ENCODE measurements around the gene LGI4. TPM values are rescaled to one million over a fixed set of nuclear protein-coding genes. Genes with fewer than 3 reads are reported as not detected.
A peak's percentile ranks its signal among the peaks of the same experiment; 100 is the strongest.

Gene LGI4
- 2.0 TPM for polyA plus RNA-seq (2013, experiment 1 of 2)
- polyA plus RNA-seq (2013, experiment 2 of 2) = 1.8 TPM

- no peak within 1 kb of the TSS for H4K8ac ChIP-seq (ENCODE audit: low read depth, low read length)
- peak within 1 kb of the TSS; percentile 6 for H2BK120ac ChIP-seq (ENCODE audit: low read depth, low read length)
- H3K4me2 ChIP-seq (ENCODE audit: insufficient read depth, low read length, poor library complexity, severe bottlenecking) = peak within 1 kb of the TSS; percentile 64
- H2AFZ ChIP-seq (ENCODE audit: low read length) = peak within 1 kb of the TSS; percentile 66
- H2BK15ac ChIP-seq (ENCODE audit: low read length) = peak within 1 kb of the TSS; percentile 98
- DNase-seq (ENCODE audit: low spot score) = no peak
- WGBS, 2 donors (ENCODE audit: extremely low coverage in 2 of 2, insufficient read length in 2 of 2, insufficient replicate concordance in 1 of 2) = no CpG with 5 or more reads among the region's 15 CpGs
- H3K14ac ChIP-seq (ENCODE audit: low read length) = peak within 1 kb of the TSS; percentile 73
- H3K36me3 ChIP-seq (replicated peaks in 1 of 2; ENCODE audit: control insufficient read depth in 2 of 2, insufficient read depth in 2 of 2, low read length in 2 of 2) = no peaks in the 10 kb centered on the region
- no peak within 1 kb of the TSS for H3K4ac ChIP-seq (ENCODE audit: low read length)
- H2AK5ac ChIP-seq (ENCODE audit: low read depth, low read length) = peak within 1 kb of the TSS; percentile 98
- peak within 1 kb of the TSS; percentile 64 for H3K9ac ChIP-seq (ENCODE audit: low read depth, low read length, poor library complexity)
- H2BK5ac ChIP-seq (ENCODE audit: low read length) = no peak within 1 kb of the TSS
- H4K91ac ChIP-seq (ENCODE audit: low read depth, low read length, poor library complexity) = no peak within 1 kb of the TSS
- no peak within 1 kb of the TSS for H3K27ac ChIP-seq (replicated peaks; ENCODE audit: low read length)
- H3K4me3 ChIP-seq (ENCODE audit: low read length in 2 of 2) = no peak within 1 kb of the TSS
- peaks cover 15 to 17% of the 10 kb centered on the region in 2 donors for H3K4me1 ChIP-seq (ENCODE audit: control insufficient read depth in 2 of 2, insufficient read depth in 1 of 2, low read depth in 1 of 2, low read length in 2 of 2)
- peaks cover 0 to 2% of the 10 kb centered on the region in 2 donors for H3K9me3 ChIP-seq (replicated peaks in 1 of 2; ENCODE audit: control insufficient read depth in 2 of 2, insufficient read depth in 1 of 2, low read depth in 1 of 2, low read length in 2 of 2)
- H3K27me3 ChIP-seq (ENCODE audit: control insufficient read depth in 3 of 3, insufficient read depth in 3 of 3, low read depth in 1 of 3, low read length in 3 of 3) = peaks cover 0 to 22% (median 0%) of the 10 kb centered on the region in 3 experiments
- H3K79me1 ChIP-seq (ENCODE audit: low read depth, low read length) = no peaks in the 10 kb centered on the region
- H3K23ac ChIP-seq (ENCODE audit: low read depth, low read length, poor library complexity) = no peak within 1 kb of the TSS
- H3K18ac ChIP-seq (ENCODE audit: low read length) = peak within 1 kb of the TSS; percentile 79
- peak within 1 kb of the TSS; percentile 48 for H2BK12ac ChIP-seq (ENCODE audit: low read length)
Measured at GRCh38 chr19:35134601-35135242, at the start of gene LGI4. Gene LGI4, minus strand, starts transcription at chr19:35135059. Its CDS starts 379 bp downstream, at chr19:35134680.

- DNase-seq (ENCODE audit: low spot score) = no peak
- H3K4me2 ChIP-seq (ENCODE audit: insufficient read depth, low read length, poor library complexity, severe bottlenecking) = no peak overlapping the region
- H2BK15ac ChIP-seq (ENCODE audit: low read length) = no peak overlapping the region
- no peak overlapping the region for H3K9ac ChIP-seq (ENCODE audit: low read depth, low read length, poor library complexity)
- H3K23ac ChIP-seq (ENCODE audit: low read depth, low read length, poor library complexity) = no peak overlapping the region
- H3K14ac ChIP-seq (ENCODE audit: low read length) = no peak overlapping the region
- no peaks in the 10 kb centered on the region for H3K27me3 ChIP-seq (ENCODE audit: control insufficient read depth in 3 of 3, insufficient read depth in 3 of 3, low read depth in 1 of 3, low read length in 3 of 3)
- no CpG with 5 or more reads among the region's 1 CpG for WGBS, 2 donors (ENCODE audit: extremely low coverage in 2 of 2, insufficient read length in 2 of 2, insufficient replicate concordance in 1 of 2)
- H3K9me3 ChIP-seq (replicated peaks in 1 of 2; ENCODE audit: control insufficient read depth in 2 of 2, insufficient read depth in 1 of 2, low read depth in 1 of 2, low read length in 2 of 2) = no peaks in the 10 kb centered on the region
- H3K36me3 ChIP-seq (replicated peaks in 1 of 2; ENCODE audit: control insufficient read depth in 2 of 2, insufficient read depth in 2 of 2, low read length in 2 of 2) = no peaks in the 10 kb centered on the region
- no peak overlapping the region for H4K8ac ChIP-seq (ENCODE audit: low read depth, low read length)
- H3K27ac ChIP-seq (replicated peaks; ENCODE audit: low read length) = no peak overlapping the region
- H2AK5ac ChIP-seq (ENCODE audit: low read depth, low read length) = no peak overlapping the region
- no peaks in the 10 kb centered on the region for H3K79me1 ChIP-seq (ENCODE audit: low read depth, low read length)
- H2AFZ ChIP-seq (ENCODE audit: low read length) = no peak overlapping the region
- H3K4ac ChIP-seq (ENCODE audit: low read length) = no peak overlapping the region
- no peak overlapping the region for H4K91ac ChIP-seq (ENCODE audit: low read depth, low read length, poor library complexity)
- no peak overlapping the region for H2BK120ac ChIP-seq (ENCODE audit: low read depth, low read length)
- no peak overlapping the region for H3K18ac ChIP-seq (ENCODE audit: low read length)
- H2BK12ac ChIP-seq (ENCODE audit: low read length) = no peak overlapping the region
- H3K4me1 ChIP-seq (ENCODE audit: control insufficient read depth in 2 of 2, insufficient read depth in 1 of 2, low read depth in 1 of 2, low read length in 2 of 2) = no peaks in the 10 kb centered on the region
- H3K4me3 ChIP-seq (ENCODE audit: low read length in 2 of 2) = no peak overlapping the region
- H2BK5ac ChIP-seq (ENCODE audit: low read length) = no peak overlapping the region
Measured at GRCh38 chr19:35184267-35184666, 49.4 kb upstream of the LGI4 start.

DNA sequence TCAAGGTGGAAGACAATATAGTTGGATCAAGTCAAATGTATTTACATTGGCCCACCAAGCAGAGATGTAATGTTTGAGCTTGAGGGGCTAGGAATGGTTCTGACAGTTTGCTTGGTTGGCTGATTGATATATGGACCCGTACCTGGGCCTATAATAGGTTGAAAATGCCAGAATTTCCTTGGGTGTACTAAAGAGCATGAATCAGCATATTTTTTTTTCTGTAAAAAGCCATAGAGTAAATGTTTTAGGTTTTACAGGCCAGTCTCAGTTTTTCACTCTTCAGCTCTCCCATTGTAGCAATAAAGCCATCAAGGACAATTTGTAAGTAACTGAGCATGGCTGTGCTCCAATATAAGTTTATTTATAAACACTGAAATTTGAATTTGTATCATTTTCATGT is 46.5 kb upstream of the LGI4 start:
- Histone ChIP-seq H2BK15ac (ENCODE audit: low read length) (no peak overlapping the region), H3K4ac (ENCODE audit: low read length) (no peak overlapping the region), H3K18ac (ENCODE audit: low read length) (no peak overlapping the region), H3K27ac (replicated peaks; ENCODE audit: low read length) (no peak overlapping the region), H3K4me1 (ENCODE audit: control insufficient read depth in 2 of 2, insufficient read depth in 1 of 2, low read depth in 1 of 2, low read length in 2 of 2) (no peaks in the 10 kb centered on the region), H3K14ac (ENCODE audit: low read length) (no peak overlapping the region), H3K4me2 (ENCODE audit: insufficient read depth, low read length, poor library complexity, severe bottlenecking) (no peak overlapping the region), H2AK5ac (ENCODE audit: low read depth, low read length) (no peak overlapping the region), H3K9ac (ENCODE audit: low read depth, low read length, poor library complexity) (no peak overlapping the region), H3K79me1 (ENCODE audit: low read depth, low read length) (no peaks in the 10 kb centered on the region), H2BK12ac (ENCODE audit: low read length) (no peak overlapping the region), H3K4me3 (ENCODE audit: low read length in 2 of 2) (no peak overlapping the region), H3K27me3 (ENCODE audit: control insufficient read depth in 3 of 3, insufficient read depth in 3 of 3, low read depth in 1 of 3, low read length in 3 of 3) (no peaks in the 10 kb centered on the region), H2BK5ac (ENCODE audit: low read length) (no peak overlapping the region), H3K36me3 (replicated peaks in 1 of 2; ENCODE audit: control insufficient read depth in 2 of 2, insufficient read depth in 2 of 2, low read length in 2 of 2) (no peaks in the 10 kb centered on the region), H4K91ac (ENCODE audit: low read depth, low read length, poor library complexity) (no peak overlapping the region), H3K9me3 (replicated peaks in 1 of 2; ENCODE audit: control insufficient read depth in 2 of 2, insufficient read depth in 1 of 2, low read depth in 1 of 2, low read length in 2 of 2) (no peaks in the 10 kb centered on the region), H2BK120ac (ENCODE audit: low read depth, low read length) (no peak overlapping the region), H3K23ac (ENCODE audit: low read depth, low read length, poor library complexity) (no peak overlapping the region), H2AFZ (ENCODE audit: low read length) (no peak overlapping the region), H4K8ac (ENCODE audit: low read depth, low read length) (no peak overlapping the region)
- DNase-seq (ENCODE audit: low spot score) = no peak
- WGBS, 2 donors (ENCODE audit: extremely low coverage in 2 of 2, insufficient read length in 2 of 2, insufficient replicate concordance in 1 of 2) = no CpG with 5 or more reads among the region's 1 CpG

DNA sequence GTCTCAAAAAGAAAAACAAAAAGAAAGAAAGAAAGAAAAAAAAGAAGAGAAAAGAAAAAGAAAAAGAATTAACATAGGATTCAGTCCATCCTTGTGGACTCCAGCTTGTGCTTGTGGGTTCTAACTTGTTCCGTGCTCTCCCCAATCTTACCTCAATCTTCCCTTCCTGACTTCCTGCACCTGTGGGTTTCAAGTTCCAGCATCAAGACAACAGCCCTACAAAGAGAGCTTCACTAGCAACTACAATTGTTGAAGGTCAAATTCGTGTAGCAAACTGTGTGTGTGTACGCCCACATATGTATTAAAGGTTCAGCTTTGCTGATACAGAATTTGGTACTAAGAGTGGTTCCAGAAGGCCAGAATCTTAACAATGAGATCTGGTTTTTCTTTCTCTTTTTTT is 45.0 kb upstream of the LGI4 start:
- Histone ChIP-seq H3K27me3 (ENCODE audit: control insufficient read depth in 3 of 3, insufficient read depth in 3 of 3, low read depth in 1 of 3, low read length in 3 of 3) (no peaks in the 10 kb centered on the region), H3K9ac (ENCODE audit: low read depth, low read length, poor library complexity) (no peak overlapping the region), H3K9me3 (replicated peaks in 1 of 2; ENCODE audit: control insufficient read depth in 2 of 2, insufficient read depth in 1 of 2, low read depth in 1 of 2, low read length in 2 of 2) (no peaks in the 10 kb centered on the region), H4K8ac (ENCODE audit: low read depth, low read length) (no peak overlapping the region), H2AK5ac (ENCODE audit: low read depth, low read length) (no peak overlapping the region), H4K91ac (ENCODE audit: low read depth, low read length, poor library complexity) (no peak overlapping the region), H2AFZ (ENCODE audit: low read length) (no peak overlapping the region), H2BK12ac (ENCODE audit: low read length) (no peak overlapping the region), H3K79me1 (ENCODE audit: low read depth, low read length) (no peaks in the 10 kb centered on the region), H3K23ac (ENCODE audit: low read depth, low read length, poor library complexity) (no peak overlapping the region), H3K36me3 (replicated peaks in 1 of 2; ENCODE audit: control insufficient read depth in 2 of 2, insufficient read depth in 2 of 2, low read length in 2 of 2) (no peaks in the 10 kb centered on the region), H3K4me2 (ENCODE audit: insufficient read depth, low read length, poor library complexity, severe bottlenecking) (no peak overlapping the region), H3K14ac (ENCODE audit: low read length) (no peak overlapping the region), H3K4ac (ENCODE audit: low read length) (no peak overlapping the region), H3K4me3 (ENCODE audit: low read length in 2 of 2) (no peak overlapping the region), H2BK15ac (ENCODE audit: low read length) (no peak overlapping the region), H3K27ac (replicated peaks; ENCODE audit: low read length) (no peak overlapping the region), H3K4me1 (ENCODE audit: control insufficient read depth in 2 of 2, insufficient read depth in 1 of 2, low read depth in 1 of 2, low read length in 2 of 2) (no peaks in the 10 kb centered on the region), H2BK120ac (ENCODE audit: low read depth, low read length) (no peak overlapping the region), H2BK5ac (ENCODE audit: low read length) (no peak overlapping the region), H3K18ac (ENCODE audit: low read length) (no peak overlapping the region)
- DNase-seq (ENCODE audit: low spot score) = no peak
- WGBS, 2 donors (ENCODE audit: extremely low coverage in 2 of 2, insufficient read length in 2 of 2, insufficient replicate concordance in 1 of 2) = no CpG with 5 or more reads among the region's 3 CpGs
